NCI-H146 (cell line): Measurements from ENCODE around the gene CLIC5.

Experiments
- DNase-seq: peaks from one replicate; lab custom pipeline; 2025; lab: John Stamatoyannopoulos, UW

CLIC5 gene

GRCh38 chr6:45895569-45895968, 120.1 kb downstream of the CLIC5 start:
- no peak for DNase-seq

GRCh38 chr6:45892696-45893245, 122.9 kb downstream of the CLIC5 start:
- DNase-seq, result no peak

GRCh38 chr6:45892196-45892595, 123.5 kb downstream of the CLIC5 start:
- DNase-seq, result no peak

- no peak for DNase-seq
Observed at GRCh38 chr6:45886776-45887175, 128.9 kb downstream of the CLIC5 start.

GRCh38 chr6:45884336-45884735, 131.3 kb downstream of the CLIC5 start:
- no peak for DNase-seq

- DNase-seq, result no peak
Observed at GRCh38 chr6:45882671-45883070, 133.0 kb downstream of the CLIC5 start.

- no peak for DNase-seq
Observed at GRCh38 chr6:45881705-45882467, 133.8 kb downstream of the CLIC5 start.

- no peak for DNase-seq
Observed at GRCh38 chr6:45880676-45881075, 135.0 kb downstream of the CLIC5 start.

- DNase-seq, result no peak
Observed at GRCh38 chr6:45880159-45880558, 135.5 kb downstream of the CLIC5 start.

- DNase-seq, result no peak
Observed at GRCh38 chr6:45877970-45878590, 137.6 kb downstream of the CLIC5 start.

- DNase-seq, result no peak
Observed at GRCh38 chr6:45872827-45873365, 142.8 kb downstream of the CLIC5 start.

GRCh38 chr6:45870531-45870930, 145.1 kb downstream of the CLIC5 start:
- DNase-seq, result no peak

GRCh38 chr6:45864651-45865050, 151.0 kb downstream of the CLIC5 start:
- no peak for DNase-seq

GRCh38 chr6:45858691-45859090, 157.0 kb downstream of the CLIC5 start:
- no peak for DNase-seq

- no peak for DNase-seq
Observed at GRCh38 chr6:45857827-45858226, 157.8 kb downstream of the CLIC5 start.

GRCh38 chr6:45855642-45856394, 159.8 kb downstream of the CLIC5 start:
- DNase-seq, result no peak

- no peak for DNase-seq
Observed at GRCh38 chr6:45854149-45854742, 161.4 kb downstream of the CLIC5 start.

GRCh38 chr6:45851034-45851400, 164.6 kb downstream of the CLIC5 start:
- no peak for DNase-seq

GRCh38 chr6:45850378-45851033, 165.2 kb downstream of the CLIC5 start:
- no peak for DNase-seq

- no peak for DNase-seq
Observed at GRCh38 chr6:45845567-45845966, 170.1 kb downstream of the CLIC5 start.

- DNase-seq, result no peak
Observed at GRCh38 chr6:45844986-45845385, 170.7 kb downstream of the CLIC5 start.
